MCF 10A (cell line): ENCODE results near the gene C2CD4C. TPM values are rescaled to one million over a fixed set of nuclear protein-coding genes. Genes with fewer than 3 reads are reported as not detected.

Source experiments
- BruUV-seq: library from RNA; stranded (reverse); fragments of 400-500 nt; replicated peaks from 2 replicates; lab custom pipeline; 2021; lab: Mats Ljungman, UMichigan
- CTCF ChIA-PET: fragments of 300-600 bp; sonication (Branson Sonifier 250); formaldehyde crosslinking; extraction: SDS; loops from one replicate; lab custom pipeline; 2021; ENCODE audit warnings: antibody characterized with exemption, inconsistent platforms; lab: Yijun Ruan, JAX
- POLR2A ChIA-PET: fragments of 300-600, 350-650 bp; sonication (Branson Sonifier 250); formaldehyde crosslinking; extraction: SDS; loops from one replicate; lab custom pipeline; 2020; ENCODE audit warnings: antibody characterized with exemption, inconsistent platforms; lab: Yijun Ruan, JAX
- DNase-seq: peaks from one replicate; pipeline ENCODE4 v3.0.0-alpha.2; 2018; ENCODE audit not compliant: unreplicated experiment
- H3K27ac Mint-ChIP-seq: one replicate; pipeline ENCODE4 v1.8.0; 2022; ENCODE audit warnings: mild to moderate bottlenecking, low read depth, mixed read lengths; ENCODE audit not compliant: unreplicated experiment
- H3K27me3 Mint-ChIP-seq: one replicate; pipeline ENCODE4 v1.8.0; 2022; ENCODE audit warnings: mixed read lengths; ENCODE audit not compliant: insufficient read depth, unreplicated experiment
- H3K36me3 Mint-ChIP-seq: one replicate; pipeline ENCODE4 v1.8.0; 2022; ENCODE audit warnings: mild to moderate bottlenecking, moderate library complexity, mixed read lengths; ENCODE audit not compliant: insufficient read depth, unreplicated experiment
- H3K4me1 Mint-ChIP-seq: one replicate; pipeline ENCODE4 v1.8.0; 2022; ENCODE audit warnings: mixed read lengths; ENCODE audit not compliant: insufficient read depth, unreplicated experiment
- H3K4me3 Mint-ChIP-seq: one replicate; pipeline ENCODE4 v1.8.0; 2022; ENCODE audit warnings: mild to moderate bottlenecking, moderate library complexity, mixed read lengths; ENCODE audit not compliant: unreplicated experiment
- H3K9me3 Mint-ChIP-seq: one replicate; pipeline ENCODE4 v1.8.0; 2022; ENCODE audit warnings: mixed read lengths; ENCODE audit not compliant: unreplicated experiment
- CTCF ChIP-seq: fragments of 200-600 bp; IDR thresholded peaks from one replicate; pipeline ENCODE4 v1.8.0; 2022; ENCODE audit warnings: antibody characterized with exemption, mild to moderate bottlenecking; ENCODE audit not compliant: unreplicated experiment
- intact Hi-C: fragments of 100-400 bp; cut with micrococcal nuclease; formaldehyde crosslinking; loops from 2 replicates; pipeline ENCODE4 v1.14.1; 2022
- total RNA-seq: library from RNA; stranded (reverse); gene quantifications from 2 replicates; pipeline ENCODE4 v1.2.3, GENCODE V29; 2022

Gene C2CD4C
- total RNA-seq, 1 experiment from 2014 or later = 0.49 TPM

- Mint-ChIP-seq H3K27me3 (peaks cover 9% of the 10 kb centered on the region), H3K4me3 (no peak overlapping the region), H3K36me3 (no peaks in the 10 kb centered on the region), H3K4me1 (no peaks in the 10 kb centered on the region), H3K27ac (no peak overlapping the region), H3K9me3 (no peaks in the 10 kb centered on the region)
- no peak for DNase-seq
- intact Hi-C loops = no loop called here
- no TSS peak for BruUV-seq
- TF ChIP-seq CTCF = no peak
- POLR2A ChIA-PET = no interaction called here
- CTCF ChIA-PET = no interaction called here
Observed at GRCh38 chr19:400976-401865, 7.7 kb downstream of the C2CD4C start.

- peaks cover 9% of the 10 kb centered on the region for H3K27me3 Mint-ChIP-seq
- ChIA-PET POLR2A (no interaction called here), CTCF (no interaction called here)
- TF ChIP-seq CTCF = no peak
- no peak for DNase-seq
- H3K36me3 Mint-ChIP-seq = peaks cover under 1% of the 10 kb centered on the region
- no peaks in the 10 kb centered on the region for H3K4me1 Mint-ChIP-seq
- H3K9me3 Mint-ChIP-seq = peaks cover 11% of the 10 kb centered on the region
- intact Hi-C loops = no loop called here
- no TSS peak for BruUV-seq
- H3K27ac Mint-ChIP-seq = no peak overlapping the region
- no peak overlapping the region for H3K4me3 Mint-ChIP-seq
Observed at GRCh38 chr19:399370-399769, 9.6 kb downstream of the C2CD4C start.

- ChIA-PET CTCF (no interaction called here), POLR2A (no interaction called here)
- intact Hi-C loops = no loop called here
- no peak overlapping the region for H3K27ac Mint-ChIP-seq
- H3K9me3 Mint-ChIP-seq = peaks cover 11% of the 10 kb centered on the region
- peaks cover 9% of the 10 kb centered on the region for H3K27me3 Mint-ChIP-seq
- no TSS peak for BruUV-seq
- TF ChIP-seq CTCF = no peak
- no peak overlapping the region for H3K4me3 Mint-ChIP-seq
- peaks cover 6% of the 10 kb centered on the region for H3K36me3 Mint-ChIP-seq
- no peak for DNase-seq
- H3K4me1 Mint-ChIP-seq = no peaks in the 10 kb centered on the region
Observed at GRCh38 chr19:398719-399118, 10.2 kb downstream of the C2CD4C start.

- ChIA-PET POLR2A (no interaction called here), CTCF (no interaction called here)
- TF ChIP-seq CTCF = no peak
- H3K4me1 Mint-ChIP-seq = no peaks in the 10 kb centered on the region
- peaks cover 16% of the 10 kb centered on the region for H3K9me3 Mint-ChIP-seq
- H3K36me3 Mint-ChIP-seq = peaks cover 6% of the 10 kb centered on the region
- BruUV-seq = no TSS peak
- no peak overlapping the region for H3K27ac Mint-ChIP-seq
- no peak for DNase-seq
- peaks cover 6% of the 10 kb centered on the region for H3K27me3 Mint-ChIP-seq
- intact Hi-C loops = no loop called here
- H3K4me3 Mint-ChIP-seq = no peak overlapping the region
Observed at GRCh38 chr19:397941-398706, 10.8 kb downstream of the C2CD4C start.
